HEK293 (cell line): ENCODE measurements around the gene ASIC1.

Experiments used
- ZNF184 ChIP-seq: fragments of 450-650 bp; IDR thresholded peaks from 2 replicates; pipeline ENCODE4 v1.5.1; 2018; ENCODE audit warnings: missing biosample characterization, mild to moderate bottlenecking, missing genetic modification characterization
- ZNF311 ChIP-seq: fragments of 450-650 bp; formaldehyde crosslinking; IDR thresholded peaks from 2 replicates; pipeline ENCODE4 v1.5.1; 2017; ENCODE audit warnings: missing biosample characterization, missing genetic modification characterization, borderline replicate concordance
- ZNF366 ChIP-seq: fragments of 450-650 bp; formaldehyde crosslinking; conservative IDR thresholded peaks from 2 replicates; pipeline ENCODE4 v1.5.1; 2016; ENCODE audit warnings: missing biosample characterization, missing genetic modification characterization
- ZNF514 ChIP-seq: fragments of 450-650 bp; formaldehyde crosslinking; IDR thresholded peaks from 2 replicates; pipeline ENCODE4 v1.5.1; 2016; ENCODE audit warnings: missing biosample characterization, missing genetic modification characterization
- TF ChIP-seq, protein P1 (sequence below): fragments of 450-650 bp; formaldehyde crosslinking; IDR thresholded peaks from 2 replicates; pipeline ENCODE4 v1.5.1; 2016; ENCODE audit warnings: missing biosample characterization, missing genetic modification characterization
- TF ChIP-seq, protein P2 (sequence below): fragments of 450-650 bp; formaldehyde crosslinking; IDR thresholded peaks from 2 replicates; pipeline ENCODE4 v1.5.1; 2016; ENCODE audit warnings: missing biosample characterization, missing genetic modification characterization, low read depth
- TF ChIP-seq, protein P3 (sequence below): fragments of 450-650 bp; formaldehyde crosslinking; IDR thresholded peaks from 2 replicates; pipeline ENCODE4 v1.5.1; 2016; ENCODE audit warnings: missing biosample characterization, missing genetic modification characterization
- TF ChIP-seq, protein P4 (sequence below): fragments of 450-650 bp; formaldehyde crosslinking; IDR thresholded peaks from 2 replicates; pipeline ENCODE4 v1.5.1; 2016; ENCODE audit warnings: missing biosample characterization, missing genetic modification characterization

DNA sequence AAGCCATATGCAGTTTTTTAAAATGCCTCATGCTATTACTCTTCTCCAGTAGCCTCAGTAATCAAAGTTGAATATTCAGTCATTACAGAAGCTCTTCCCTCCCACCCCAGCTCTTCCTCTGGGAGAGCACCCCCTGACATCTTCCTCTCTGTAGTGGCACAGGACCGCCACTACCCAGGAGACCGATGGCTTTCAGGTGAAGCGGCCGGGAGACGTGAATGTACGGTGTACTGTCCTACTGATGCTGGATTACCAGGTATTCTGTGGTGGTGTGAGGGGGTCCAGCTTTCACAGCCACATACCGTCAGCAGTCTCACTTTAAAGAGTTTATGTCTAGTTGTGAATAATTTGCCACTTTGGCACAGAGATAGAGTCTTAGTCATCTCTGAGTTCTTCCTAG, 32.3 kb downstream of the ASIC1 start:
- TF ChIP-seq, protein P1, sequence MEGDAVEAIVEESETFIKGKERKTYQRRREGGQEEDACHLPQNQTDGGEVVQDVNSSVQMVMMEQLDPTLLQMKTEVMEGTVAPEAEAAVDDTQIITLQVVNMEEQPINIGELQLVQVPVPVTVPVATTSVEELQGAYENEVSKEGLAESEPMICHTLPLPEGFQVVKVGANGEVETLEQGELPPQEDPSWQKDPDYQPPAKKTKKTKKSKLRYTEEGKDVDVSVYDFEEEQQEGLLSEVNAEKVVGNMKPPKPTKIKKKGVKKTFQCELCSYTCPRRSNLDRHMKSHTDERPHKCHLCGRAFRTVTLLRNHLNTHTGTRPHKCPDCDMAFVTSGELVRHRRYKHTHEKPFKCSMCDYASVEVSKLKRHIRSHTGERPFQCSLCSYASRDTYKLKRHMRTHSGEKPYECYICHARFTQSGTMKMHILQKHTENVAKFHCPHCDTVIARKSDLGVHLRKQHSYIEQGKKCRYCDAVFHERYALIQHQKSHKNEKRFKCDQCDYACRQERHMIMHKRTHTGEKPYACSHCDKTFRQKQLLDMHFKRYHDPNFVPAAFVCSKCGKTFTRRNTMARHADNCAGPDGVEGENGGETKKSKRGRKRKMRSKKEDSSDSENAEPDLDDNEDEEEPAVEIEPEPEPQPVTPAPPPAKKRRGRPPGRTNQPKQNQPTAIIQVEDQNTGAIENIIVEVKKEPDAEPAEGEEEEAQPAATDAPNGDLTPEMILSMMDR, result no peak
- TF ChIP-seq, protein P2, sequence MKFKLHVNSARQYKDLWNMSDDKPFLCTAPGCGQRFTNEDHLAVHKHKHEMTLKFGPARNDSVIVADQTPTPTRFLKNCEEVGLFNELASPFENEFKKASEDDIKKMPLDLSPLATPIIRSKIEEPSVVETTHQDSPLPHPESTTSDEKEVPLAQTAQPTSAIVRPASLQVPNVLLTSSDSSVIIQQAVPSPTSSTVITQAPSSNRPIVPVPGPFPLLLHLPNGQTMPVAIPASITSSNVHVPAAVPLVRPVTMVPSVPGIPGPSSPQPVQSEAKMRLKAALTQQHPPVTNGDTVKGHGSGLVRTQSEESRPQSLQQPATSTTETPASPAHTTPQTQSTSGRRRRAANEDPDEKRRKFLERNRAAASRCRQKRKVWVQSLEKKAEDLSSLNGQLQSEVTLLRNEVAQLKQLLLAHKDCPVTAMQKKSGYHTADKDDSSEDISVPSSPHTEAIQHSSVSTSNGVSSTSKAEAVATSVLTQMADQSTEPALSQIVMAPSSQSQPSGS (tag by site-specific recombination), result no peak
- TF ChIP-seq ZNF311 (tag by site-specific recombination), result no peak
- TF ChIP-seq ZNF366 (tag by site-specific recombination), result no peak
- TF ChIP-seq, protein P3, sequence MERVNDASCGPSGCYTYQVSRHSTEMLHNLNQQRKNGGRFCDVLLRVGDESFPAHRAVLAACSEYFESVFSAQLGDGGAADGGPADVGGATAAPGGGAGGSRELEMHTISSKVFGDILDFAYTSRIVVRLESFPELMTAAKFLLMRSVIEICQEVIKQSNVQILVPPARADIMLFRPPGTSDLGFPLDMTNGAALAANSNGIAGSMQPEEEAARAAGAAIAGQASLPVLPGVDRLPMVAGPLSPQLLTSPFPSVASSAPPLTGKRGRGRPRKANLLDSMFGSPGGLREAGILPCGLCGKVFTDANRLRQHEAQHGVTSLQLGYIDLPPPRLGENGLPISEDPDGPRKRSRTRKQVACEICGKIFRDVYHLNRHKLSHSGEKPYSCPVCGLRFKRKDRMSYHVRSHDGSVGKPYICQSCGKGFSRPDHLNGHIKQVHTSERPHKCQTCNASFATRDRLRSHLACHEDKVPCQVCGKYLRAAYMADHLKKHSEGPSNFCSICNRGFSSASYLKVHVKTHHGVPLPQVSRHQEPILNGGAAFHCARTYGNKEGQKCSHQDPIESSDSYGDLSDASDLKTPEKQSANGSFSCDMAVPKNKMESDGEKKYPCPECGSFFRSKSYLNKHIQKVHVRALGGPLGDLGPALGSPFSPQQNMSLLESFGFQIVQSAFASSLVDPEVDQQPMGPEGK (tag by site-specific recombination), result no peak
- TF ChIP-seq ZNF514 (tag by site-specific recombination), result no peak
- TF ChIP-seq ZNF184, result no peak
- TF ChIP-seq, protein P4, sequence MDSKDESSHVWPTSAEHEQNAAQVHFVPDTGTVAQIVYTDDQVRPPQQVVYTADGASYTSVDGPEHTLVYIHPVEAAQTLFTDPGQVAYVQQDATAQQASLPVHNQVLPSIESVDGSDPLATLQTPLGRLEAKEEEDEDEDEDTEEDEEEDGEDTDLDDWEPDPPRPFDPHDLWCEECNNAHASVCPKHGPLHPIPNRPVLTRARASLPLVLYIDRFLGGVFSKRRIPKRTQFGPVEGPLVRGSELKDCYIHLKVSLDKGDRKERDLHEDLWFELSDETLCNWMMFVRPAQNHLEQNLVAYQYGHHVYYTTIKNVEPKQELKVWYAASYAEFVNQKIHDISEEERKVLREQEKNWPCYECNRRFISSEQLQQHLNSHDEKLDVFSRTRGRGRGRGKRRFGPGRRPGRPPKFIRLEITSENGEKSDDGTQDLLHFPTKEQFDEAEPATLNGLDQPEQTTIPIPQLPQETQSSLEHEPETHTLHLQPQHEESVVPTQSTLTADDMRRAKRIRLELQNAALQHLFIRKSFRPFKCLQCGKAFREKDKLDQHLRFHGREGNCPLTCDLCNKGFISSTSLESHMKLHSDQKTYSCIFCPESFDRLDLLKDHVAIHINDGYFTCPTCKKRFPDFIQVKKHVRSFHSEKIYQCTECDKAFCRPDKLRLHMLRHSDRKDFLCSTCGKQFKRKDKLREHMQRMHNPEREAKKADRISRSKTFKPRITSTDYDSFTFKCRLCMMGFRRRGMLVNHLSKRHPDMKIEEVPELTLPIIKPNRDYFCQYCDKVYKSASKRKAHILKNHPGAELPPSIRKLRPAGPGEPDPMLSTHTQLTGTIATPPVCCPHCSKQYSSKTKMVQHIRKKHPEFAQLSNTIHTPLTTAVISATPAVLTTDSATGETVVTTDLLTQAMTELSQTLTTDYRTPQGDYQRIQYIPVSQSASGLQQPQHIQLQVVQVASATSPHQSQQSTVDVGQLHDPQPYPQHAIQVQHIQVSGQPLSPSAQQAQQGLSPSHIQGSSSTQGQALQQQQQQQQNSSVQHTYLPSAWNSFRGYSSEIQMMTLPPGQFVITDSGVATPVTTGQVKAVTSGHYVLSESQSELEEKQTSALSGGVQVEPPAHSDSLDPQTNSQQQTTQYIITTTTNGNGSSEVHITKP (tag by site-specific recombination), result no peak
